Effector CD8-positive, alpha-beta T cell (primary cell): ENCODE data around the gene BTG1.
"Not testable (repeated sequence)": the region's sequence is repeated elsewhere in the genome, so short reads cannot be mapped to it uniquely, and the experiment has no call there.

Source experiments
- DNase-seq: peaks from one replicate; lab custom pipeline; 2025; lab: John Stamatoyannopoulos, UW

Gene BTG1

DNA sequence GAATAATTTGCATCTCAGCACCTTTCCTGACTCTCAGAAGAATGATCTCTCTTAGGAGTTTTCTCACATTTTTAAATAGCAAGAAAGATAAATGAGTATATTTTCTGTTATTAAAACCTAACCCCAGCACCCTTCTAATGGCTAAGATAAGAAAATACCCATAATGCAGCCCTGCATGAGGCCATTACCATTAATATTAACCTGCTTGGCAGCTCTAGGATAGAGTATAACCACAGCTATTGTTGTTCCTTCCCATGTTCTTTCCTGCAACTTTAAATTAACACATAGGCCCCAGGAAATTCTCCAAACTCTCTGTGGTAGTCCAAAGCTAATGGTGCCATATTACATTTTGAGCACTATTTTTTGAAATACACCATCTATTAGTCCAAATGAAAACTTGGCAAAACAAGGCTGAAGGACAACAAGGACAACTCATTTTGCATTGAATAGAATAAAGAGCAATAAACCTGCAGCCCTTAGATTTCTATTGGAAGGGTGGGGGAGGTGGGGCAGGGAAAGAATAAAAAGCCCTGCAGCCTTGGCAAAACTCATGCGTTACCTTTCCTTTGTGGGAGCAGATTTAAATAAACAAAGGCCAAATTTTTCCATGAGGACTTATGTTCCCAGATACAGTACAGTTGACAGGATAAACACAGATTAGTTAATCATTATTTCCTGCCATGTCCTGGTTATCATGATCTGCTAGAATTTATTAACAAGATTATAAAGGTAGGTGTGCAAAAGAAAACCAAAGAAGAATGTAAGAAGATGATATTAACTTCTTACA lies 46.9 kb downstream of the BTG1 start:
- no peak for DNase-seq

DNA sequence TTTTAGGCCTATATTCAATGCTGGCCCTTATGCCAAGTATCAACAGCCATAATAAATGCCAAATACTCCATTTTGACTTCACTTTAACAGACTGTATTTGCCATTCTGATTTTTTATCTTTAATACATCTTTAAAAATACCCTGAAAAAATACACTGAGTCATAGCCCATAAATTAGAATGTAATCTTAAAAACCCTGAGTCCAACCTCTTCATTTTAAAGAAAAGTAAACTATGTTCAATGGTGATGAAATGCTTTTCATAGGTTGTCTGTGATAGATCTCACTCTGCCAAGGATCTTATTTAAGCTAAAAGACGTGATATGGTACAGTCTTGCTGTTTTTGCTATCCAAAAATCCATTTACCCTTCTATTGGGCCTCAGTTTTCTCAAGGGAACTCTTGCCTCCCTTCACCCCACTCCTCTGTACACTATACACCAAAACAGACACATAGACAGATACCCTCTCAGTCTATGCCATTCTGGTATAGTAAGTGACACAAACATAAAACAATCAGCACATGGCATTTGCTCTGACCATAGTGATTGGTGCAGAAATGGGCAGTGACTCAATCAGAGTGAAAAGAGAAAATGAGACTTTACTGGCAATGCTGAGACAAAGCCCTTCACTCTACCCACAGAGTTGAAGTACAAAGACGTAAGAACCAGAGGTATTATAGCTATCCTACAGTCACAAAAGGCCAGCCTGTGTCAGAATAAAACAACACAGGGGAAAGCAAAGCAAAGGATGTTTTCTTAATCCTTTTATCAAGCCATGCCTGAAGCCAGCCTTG lies 49.1 kb downstream of the BTG1 start:
- DNase-seq: no peak

DNA sequence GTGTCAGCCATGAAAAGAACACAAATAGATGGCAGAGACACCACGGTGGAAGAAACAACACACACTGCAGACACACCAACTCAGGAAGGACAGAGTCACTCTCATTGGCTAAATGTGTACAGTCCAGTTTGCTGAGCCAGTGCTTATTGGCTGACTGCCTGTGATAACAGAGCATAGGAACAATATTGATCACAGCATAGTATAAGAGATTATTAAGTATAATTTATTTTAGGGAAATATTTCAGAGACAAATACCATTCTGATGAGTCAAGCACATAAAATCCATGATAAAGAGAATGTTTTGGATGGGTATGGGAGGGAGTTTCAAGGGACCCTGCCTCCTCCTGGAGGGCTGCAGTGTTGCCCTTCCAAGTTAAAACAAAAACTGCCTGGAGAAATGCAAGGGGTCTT lies 50.9 kb downstream of the BTG1 start:
- DNase-seq: no peak

- not testable (repeated sequence) for DNase-seq
These were observed 51.3 kb downstream of the BTG1 start for GRCh38 chr12:92094301-92094700.
